ENCODE results near the gene TMPRSS6.

Gene TMPRSS6

GRCh38 chr22:37146051-37146385 lies 36.5 kb upstream of the TMPRSS6 start:
- TF ChIP-seq FOXP2 (optimal IDR thresholded peaks at IDR 0.05; ENCODE audit: borderline replicate concordance, extremely low read depth, extremely low read length, insufficient read depth) (no peak), POLR2AphosphoS5 (IDR thresholded peaks at IDR 0.05; ENCODE audit: low read depth, low read length) (no peak), TAF1 (IDR thresholded peaks at IDR 0.05; ENCODE audit: borderline replicate concordance, insufficient read depth, low read length) (no peak), SIN3A (IDR thresholded peaks at IDR 0.05; ENCODE audit: borderline replicate concordance, insufficient read depth, low read length) (no peak), REST (IDR thresholded peaks at IDR 0.05; ENCODE audit: insufficient read depth in 1 of 2, low read depth in 2 of 2, low read length in 2 of 2) (no peak)

DNA sequence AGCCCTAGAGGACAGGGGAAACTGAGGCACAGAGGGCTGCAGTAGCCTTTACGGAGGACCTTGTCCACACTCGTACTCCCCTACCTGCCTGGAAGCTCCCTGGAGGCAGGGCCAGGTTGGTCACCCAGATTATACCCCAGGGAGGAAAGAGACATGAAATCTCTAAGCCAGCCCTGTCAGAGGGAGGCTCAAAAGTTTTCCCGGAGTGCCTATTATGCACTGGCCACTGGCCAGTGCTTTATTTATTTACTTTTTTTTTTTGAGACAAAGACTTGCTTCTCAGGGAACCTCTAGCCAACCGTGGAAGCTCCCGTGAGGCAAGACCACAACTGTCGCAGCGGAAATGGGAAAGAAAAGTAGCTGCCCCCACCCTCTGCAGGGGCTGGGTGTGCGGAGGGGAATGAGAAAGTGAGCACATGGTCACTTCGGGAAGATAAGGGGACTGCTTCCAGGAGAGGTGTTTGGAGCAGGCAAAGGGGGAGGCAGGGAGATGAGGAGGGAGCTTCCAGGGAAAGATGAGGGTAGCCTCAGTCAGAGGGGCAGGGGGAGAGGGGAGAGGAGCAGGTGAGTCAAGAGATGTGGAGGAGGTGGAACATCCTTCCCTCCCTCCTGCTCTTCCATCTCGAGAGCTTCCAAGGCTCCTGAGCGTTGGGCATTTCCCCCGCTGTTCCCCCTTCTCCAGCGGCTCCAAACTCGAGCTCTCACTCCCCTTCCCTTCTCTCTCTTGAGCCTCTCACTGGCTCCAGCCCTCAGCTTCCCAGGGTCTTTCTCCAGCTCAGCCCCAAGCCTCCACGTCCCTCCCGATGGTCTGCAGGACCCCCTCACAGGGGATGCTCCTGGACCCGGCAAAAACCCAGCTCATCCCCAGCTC lies 35.9 kb upstream of the TMPRSS6 start:
- no peak for TF ChIP-seq SIN3A (IDR thresholded peaks at IDR 0.05; ENCODE audit: borderline replicate concordance, insufficient read depth, low read length)
- no peak for TF ChIP-seq POLR2AphosphoS5 (IDR thresholded peaks at IDR 0.05; ENCODE audit: low read depth, low read length)
- TF ChIP-seq FOXP2 (optimal IDR thresholded peaks at IDR 0.05; ENCODE audit: borderline replicate concordance, extremely low read depth, extremely low read length, insufficient read depth) = no peak
- no peak for TF ChIP-seq REST (IDR thresholded peaks at IDR 0.05; ENCODE audit: insufficient read depth in 1 of 2, low read depth in 2 of 2, low read length in 2 of 2)
- no peak for TF ChIP-seq TAF1 (IDR thresholded peaks at IDR 0.05; ENCODE audit: borderline replicate concordance, insufficient read depth, low read length)

- TF ChIP-seq REST (IDR thresholded peaks at IDR 0.05; ENCODE audit: insufficient read depth in 1 of 2, low read depth in 2 of 2, low read length in 2 of 2) (no peak), FOXP2 (optimal IDR thresholded peaks at IDR 0.05; ENCODE audit: borderline replicate concordance, extremely low read depth, extremely low read length, insufficient read depth) (no peak), POLR2AphosphoS5 (IDR thresholded peaks at IDR 0.05; ENCODE audit: low read depth, low read length) (no peak), TAF1 (IDR thresholded peaks at IDR 0.05; ENCODE audit: borderline replicate concordance, insufficient read depth, low read length) (no peak), SIN3A (IDR thresholded peaks at IDR 0.05; ENCODE audit: borderline replicate concordance, insufficient read depth, low read length) (no peak)
Measured at GRCh38 chr22:37144180-37144554, 34.7 kb upstream of the TMPRSS6 start.

DNA sequence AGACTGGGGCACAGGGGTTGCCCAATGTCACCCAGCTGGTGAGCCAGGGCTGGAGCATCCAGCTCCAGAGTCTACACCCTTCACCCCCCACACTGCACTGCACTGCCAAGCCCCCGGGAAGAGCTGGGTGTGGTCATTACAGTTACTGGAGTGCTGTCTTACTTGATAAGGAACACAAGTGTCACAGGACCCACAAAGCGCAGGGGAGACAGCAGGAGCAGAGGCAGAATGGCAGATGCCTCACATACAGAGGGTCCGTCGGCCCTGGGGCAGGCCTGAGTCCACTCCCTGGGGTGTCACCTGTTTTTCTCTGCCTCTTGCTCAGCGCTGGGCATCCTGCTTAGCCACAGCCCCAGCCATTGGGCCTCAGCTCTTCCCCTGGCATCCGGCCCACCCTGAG lies 32.5 kb upstream of the TMPRSS6 start:
- TF ChIP-seq REST (IDR thresholded peaks at IDR 0.05; ENCODE audit: insufficient read depth in 1 of 2, low read depth in 2 of 2, low read length in 2 of 2) = no peak
- no peak for TF ChIP-seq FOXP2 (optimal IDR thresholded peaks at IDR 0.05; ENCODE audit: borderline replicate concordance, extremely low read depth, extremely low read length, insufficient read depth)
- TF ChIP-seq POLR2AphosphoS5 (IDR thresholded peaks at IDR 0.05; ENCODE audit: low read depth, low read length) = no peak
- no peak for TF ChIP-seq SIN3A (IDR thresholded peaks at IDR 0.05; ENCODE audit: borderline replicate concordance, insufficient read depth, low read length)
- TF ChIP-seq TAF1 (IDR thresholded peaks at IDR 0.05; ENCODE audit: borderline replicate concordance, insufficient read depth, low read length) = no peak
